ENCODE measurements around the gene PTPN23. TPM values are rescaled to one million over a fixed set of nuclear protein-coding genes. Genes with fewer than 3 reads are reported as not detected.

Gene PTPN23
- total and polyA plus RNA-seq, 2 experiments from 2014 or later, result 14.3 to 48.8 TPM

DNA sequence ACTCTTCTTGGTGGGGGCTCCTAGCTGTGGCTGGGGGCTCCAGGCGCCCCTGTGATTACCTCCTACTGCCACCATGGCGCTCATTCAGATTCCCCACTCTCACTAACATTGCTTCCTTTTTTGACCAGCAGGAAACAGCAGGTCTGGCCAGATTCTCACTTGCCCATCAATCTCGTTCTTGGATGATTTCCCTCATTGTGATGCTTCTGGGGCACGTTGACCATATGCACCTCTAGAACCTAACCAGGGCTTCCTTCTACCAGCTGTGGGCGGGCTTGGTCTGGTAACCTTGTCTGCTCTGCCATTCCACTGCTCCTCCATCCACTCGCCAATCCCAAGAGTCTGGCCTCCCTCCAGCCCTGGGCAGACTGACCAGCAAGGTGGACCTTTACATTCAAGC lies 35.9 kb upstream of the PTPN23 start (continued):
- TF ChIP-seq, protein P1, sequence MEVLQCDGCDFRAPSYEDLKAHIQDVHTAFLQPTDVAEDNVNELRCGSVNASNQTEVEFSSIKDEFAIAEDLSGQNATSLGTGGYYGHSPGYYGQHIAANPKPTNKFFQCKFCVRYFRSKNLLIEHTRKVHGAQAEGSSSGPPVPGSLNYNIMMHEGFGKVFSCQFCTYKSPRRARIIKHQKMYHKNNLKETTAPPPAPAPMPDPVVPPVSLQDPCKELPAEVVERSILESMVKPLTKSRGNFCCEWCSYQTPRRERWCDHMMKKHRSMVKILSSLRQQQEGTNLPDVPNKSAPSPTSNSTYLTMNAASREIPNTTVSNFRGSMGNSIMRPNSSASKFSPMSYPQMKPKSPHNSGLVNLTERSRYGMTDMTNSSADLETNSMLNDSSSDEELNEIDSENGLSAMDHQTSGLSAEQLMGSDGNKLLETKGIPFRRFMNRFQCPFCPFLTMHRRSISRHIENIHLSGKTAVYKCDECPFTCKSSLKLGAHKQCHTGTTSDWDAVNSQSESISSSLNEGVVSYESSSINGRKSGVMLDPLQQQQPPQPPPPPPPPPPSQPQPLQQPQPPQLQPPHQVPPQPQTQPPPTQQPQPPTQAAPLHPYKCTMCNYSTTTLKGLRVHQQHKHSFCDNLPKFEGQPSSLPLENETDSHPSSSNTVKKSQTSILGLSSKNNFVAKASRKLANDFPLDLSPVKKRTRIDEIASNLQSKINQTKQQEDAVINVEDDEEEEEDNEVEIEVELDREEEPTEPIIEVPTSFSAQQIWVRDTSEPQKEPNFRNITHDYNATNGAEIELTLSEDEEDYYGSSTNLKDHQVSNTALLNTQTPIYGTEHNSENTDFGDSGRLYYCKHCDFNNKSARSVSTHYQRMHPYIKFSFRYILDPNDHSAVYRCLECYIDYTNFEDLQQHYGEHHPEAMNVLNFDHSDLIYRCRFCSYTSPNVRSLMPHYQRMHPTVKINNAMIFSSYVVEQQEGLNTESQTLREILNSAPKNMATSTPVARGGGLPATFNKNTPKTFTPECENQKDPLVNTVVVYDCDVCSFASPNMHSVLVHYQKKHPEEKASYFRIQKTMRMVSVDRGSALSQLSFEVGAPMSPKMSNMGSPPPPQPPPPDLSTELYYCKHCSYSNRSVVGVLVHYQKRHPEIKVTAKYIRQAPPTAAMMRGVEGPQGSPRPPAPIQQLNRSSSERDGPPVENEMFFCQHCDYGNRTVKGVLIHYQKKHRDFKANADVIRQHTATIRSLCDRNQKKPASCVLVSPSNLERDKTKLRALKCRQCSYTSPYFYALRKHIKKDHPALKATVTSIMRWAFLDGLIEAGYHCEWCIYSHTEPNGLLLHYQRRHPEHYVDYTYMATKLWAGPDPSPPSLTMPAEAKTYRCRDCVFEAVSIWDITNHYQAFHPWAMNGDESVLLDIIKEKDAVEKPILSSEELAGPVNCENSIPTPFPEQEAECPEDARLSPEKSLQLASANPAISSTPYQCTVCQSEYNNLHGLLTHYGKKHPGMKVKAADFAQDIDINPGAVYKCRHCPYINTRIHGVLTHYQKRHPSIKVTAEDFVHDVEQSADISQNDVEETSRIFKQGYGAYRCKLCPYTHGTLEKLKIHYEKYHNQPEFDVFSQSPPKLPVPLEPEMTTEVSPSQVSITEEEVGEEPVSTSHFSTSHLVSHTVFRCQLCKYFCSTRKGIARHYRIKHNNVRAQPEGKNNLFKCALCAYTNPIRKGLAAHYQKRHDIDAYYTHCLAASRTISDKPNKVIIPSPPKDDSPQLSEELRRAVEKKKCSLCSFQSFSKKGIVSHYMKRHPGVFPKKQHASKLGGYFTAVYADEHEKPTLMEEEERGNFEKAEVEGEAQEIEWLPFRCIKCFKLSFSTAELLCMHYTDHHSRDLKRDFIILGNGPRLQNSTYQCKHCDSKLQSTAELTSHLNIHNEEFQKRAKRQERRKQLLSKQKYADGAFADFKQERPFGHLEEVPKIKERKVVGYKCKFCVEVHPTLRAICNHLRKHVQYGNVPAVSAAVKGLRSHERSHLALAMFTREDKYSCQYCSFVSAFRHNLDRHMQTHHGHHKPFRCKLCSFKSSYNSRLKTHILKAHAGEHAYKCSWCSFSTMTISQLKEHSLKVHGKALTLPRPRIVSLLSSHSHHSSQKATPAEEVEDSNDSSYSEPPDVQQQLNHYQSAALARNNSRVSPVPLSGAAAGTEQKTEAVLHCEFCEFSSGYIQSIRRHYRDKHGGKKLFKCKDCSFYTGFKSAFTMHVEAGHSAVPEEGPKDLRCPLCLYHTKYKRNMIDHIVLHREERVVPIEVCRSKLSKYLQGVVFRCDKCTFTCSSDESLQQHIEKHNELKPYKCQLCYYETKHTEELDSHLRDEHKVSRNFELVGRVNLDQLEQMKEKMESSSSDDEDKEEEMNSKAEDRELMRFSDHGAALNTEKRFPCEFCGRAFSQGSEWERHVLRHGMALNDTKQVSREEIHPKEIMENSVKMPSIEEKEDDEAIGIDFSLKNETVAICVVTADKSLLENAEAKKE (CRISPR knock-in tag; IDR thresholded peaks at IDR 0.05), result no peak
- no peak for TF ChIP-seq JUNB (IDR thresholded peaks at IDR 0.05; ENCODE audit: unreplicated experiment)
- TF ChIP-seq STAT1 (IDR thresholded peaks at IDR 0.05; ENCODE audit: unreplicated experiment), result no peak
- TF ChIP-seq CREB1 (CRISPR knock-in tag; IDR thresholded peaks at IDR 0.05; ENCODE audit: low read depth), result no peak
- TF ChIP-seq EZH2 (IDR thresholded peaks at IDR 0.05; ENCODE audit: low read depth, unreplicated experiment), result no peak
- TF ChIP-seq, protein P2, sequence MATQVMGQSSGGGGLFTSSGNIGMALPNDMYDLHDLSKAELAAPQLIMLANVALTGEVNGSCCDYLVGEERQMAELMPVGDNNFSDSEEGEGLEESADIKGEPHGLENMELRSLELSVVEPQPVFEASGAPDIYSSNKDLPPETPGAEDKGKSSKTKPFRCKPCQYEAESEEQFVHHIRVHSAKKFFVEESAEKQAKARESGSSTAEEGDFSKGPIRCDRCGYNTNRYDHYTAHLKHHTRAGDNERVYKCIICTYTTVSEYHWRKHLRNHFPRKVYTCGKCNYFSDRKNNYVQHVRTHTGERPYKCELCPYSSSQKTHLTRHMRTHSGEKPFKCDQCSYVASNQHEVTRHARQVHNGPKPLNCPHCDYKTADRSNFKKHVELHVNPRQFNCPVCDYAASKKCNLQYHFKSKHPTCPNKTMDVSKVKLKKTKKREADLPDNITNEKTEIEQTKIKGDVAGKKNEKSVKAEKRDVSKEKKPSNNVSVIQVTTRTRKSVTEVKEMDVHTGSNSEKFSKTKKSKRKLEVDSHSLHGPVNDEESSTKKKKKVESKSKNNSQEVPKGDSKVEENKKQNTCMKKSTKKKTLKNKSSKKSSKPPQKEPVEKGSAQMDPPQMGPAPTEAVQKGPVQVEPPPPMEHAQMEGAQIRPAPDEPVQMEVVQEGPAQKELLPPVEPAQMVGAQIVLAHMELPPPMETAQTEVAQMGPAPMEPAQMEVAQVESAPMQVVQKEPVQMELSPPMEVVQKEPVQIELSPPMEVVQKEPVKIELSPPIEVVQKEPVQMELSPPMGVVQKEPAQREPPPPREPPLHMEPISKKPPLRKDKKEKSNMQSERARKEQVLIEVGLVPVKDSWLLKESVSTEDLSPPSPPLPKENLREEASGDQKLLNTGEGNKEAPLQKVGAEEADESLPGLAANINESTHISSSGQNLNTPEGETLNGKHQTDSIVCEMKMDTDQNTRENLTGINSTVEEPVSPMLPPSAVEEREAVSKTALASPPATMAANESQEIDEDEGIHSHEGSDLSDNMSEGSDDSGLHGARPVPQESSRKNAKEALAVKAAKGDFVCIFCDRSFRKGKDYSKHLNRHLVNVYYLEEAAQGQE (IDR thresholded peaks at IDR 0.05; ENCODE audit: unreplicated experiment), result no peak
- TF ChIP-seq NANOG (IDR thresholded peaks at IDR 0.05; ENCODE audit: borderline replicate concordance), result no peak
- no peak for TF ChIP-seq EZH2phosphoT487 (IDR thresholded peaks at IDR 0.05; ENCODE audit: unreplicated experiment)

Measured in GM23338 (cell line).